Measurements from ENCODE around the gene GPR35. TPM values are rescaled to one million over a fixed set of nuclear protein-coding genes. Genes with fewer than 3 reads are reported as not detected.

Gene GPR35
- total and polyA plus RNA-seq, 2 of the 13 experiments (the other 11 are each of a cell fraction or from before 2014, with no cell fraction given), result 27.1 to 44.2 TPM

DNA sequence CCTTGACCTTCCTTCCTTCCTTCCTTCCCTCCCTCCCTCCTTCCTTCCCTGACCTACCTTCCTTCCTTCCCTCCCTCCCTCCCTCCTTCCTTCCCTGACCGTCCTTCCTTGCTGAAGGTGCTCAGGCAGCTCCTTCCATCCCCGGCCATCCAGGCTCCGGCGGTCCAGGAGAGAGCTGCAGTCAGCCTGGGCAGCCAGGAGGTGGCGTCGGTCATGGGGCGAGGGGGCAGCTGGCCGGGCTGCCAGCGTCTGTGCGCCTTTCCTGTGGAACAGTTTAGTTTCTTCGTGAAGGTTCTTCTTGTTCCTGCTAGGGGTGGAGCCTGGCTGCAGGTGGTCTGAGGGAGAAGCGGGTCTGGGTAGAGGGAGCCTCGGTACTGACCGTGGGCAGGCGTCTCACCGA, 15.7 kb downstream of the GPR35 start:
- FAIRE-seq, result peak; percentile 26
- Histone ChIP-seq H3K27ac (ENCODE audit: extremely low read length, insufficient read depth, low read length) (no peak overlapping the region), H3K4me3 (replicated peaks in 1 of 3; ENCODE audit: insufficient read depth in 1 of 3, low read depth in 2 of 3, low read length in 3 of 3) (no peak overlapping the region), H3K36me3 (replicated peaks in 1 of 2; ENCODE audit: control insufficient read depth in 1 of 2, insufficient read depth in 2 of 2, low read length in 2 of 2) (no peaks in the 10 kb centered on the region), H2AFZ (ENCODE audit: low read length) (no peak overlapping the region), H4K20me1 (ENCODE audit: insufficient read depth, low read length) (no peaks in the 10 kb centered on the region; the same call in 1 of the 2 replicates), H3K4me2 (ENCODE audit: low read depth, low read length) (no peak overlapping the region), H3K9ac (ENCODE audit: insufficient read depth, low read depth, low read length) (no peak overlapping the region), H3K79me2 (ENCODE audit: insufficient read depth, low read length) (no peaks in the 10 kb centered on the region), H3K27me3 (ENCODE audit: control insufficient read depth in 1 of 2, insufficient read depth in 2 of 2, low read length in 2 of 2) (peaks cover 42 to 73% of the 10 kb centered on the region in 2 experiments), H3K9me3 (ENCODE audit: low read length) (no peaks in the 10 kb centered on the region), H3K4me1 (ENCODE audit: insufficient read depth, low read length) (no peaks in the 10 kb centered on the region)
- POLR2A ChIA-PET, result interaction anchor here (0.6 kb wide), 1 partner anchor 54 kb away, joined by 3 read pairs; the partner anchor contains the start of gene CAPN10
- 12% methylated on average over 16 of the region's 16 CpGs for WGBS (ENCODE audit: low lambda C conversion rate)
- DNase-seq (ENCODE audit: low spot score), result peak; percentile 42
- no TSS peak for BruUV-seq (replicated peaks)
- intact Hi-C loops (cut with micrococcal nuclease; ENCODE audit: unreplicated experiment) (loop anchor here (10.0 kb wide), 1 partner anchor 126 kb away; no protein-coding TSS in a partner anchor), in situ Hi-C loops (cut with HindIII; ENCODE audit: extremely low pct_ligation_motif_present, low pct_unique_long_range_greater_than_20kb) (no loop called here)
- peak; percentile 77 for ATAC-seq
- CTCF ChIA-PET (ENCODE audit: low intra/inter-chr PET ratio, low total read pairs), result no interaction called here
- TF ChIP-seq RCOR2 (CRISPR knock-in tag; IDR thresholded peaks at IDR 0.05) (no peak), ELF4 (CRISPR knock-in tag; IDR thresholded peaks at IDR 0.05; ENCODE audit: borderline replicate concordance) (no peak), SMC3 (IDR thresholded peaks at IDR 0.05; ENCODE audit: low read length) (peak; percentile 49; the same call in 1 of the 2 replicates), NONO (IDR thresholded peaks at IDR 0.05) (no peak), NONO (CRISPR knock-in tag; conservative IDR thresholded peaks at IDR 0.05) (no peak), XRCC5 (optimal IDR thresholded peaks at IDR 0.05; ENCODE audit: low read length) (peak; percentile 84), SALL1 (CRISPR knock-in tag; IDR thresholded peaks at IDR 0.05) (peak; percentile 17; the same call in 1 of the 2 replicates), PCBP2 (optimal IDR thresholded peaks at IDR 0.05; ENCODE audit: low read depth, low read length, poor library complexity, severe bottlenecking) (peak; percentile 37), ZNF292 (CRISPR knock-in tag; IDR thresholded peaks at IDR 0.05; ENCODE audit: borderline replicate concordance, low read depth) (no peak), NR2F2 (IDR thresholded peaks at IDR 0.05; ENCODE audit: borderline replicate concordance, low read depth) (no peak), STAG1 (CRISPR knock-in tag; IDR thresholded peaks at IDR 0.05) (peak; percentile 58), ZNF367 (CRISPR knock-in tag; IDR thresholded peaks at IDR 0.05; ENCODE audit: borderline replicate concordance) (no peak), MAZ (IDR thresholded peaks at IDR 0.05; ENCODE audit: borderline replicate concordance, low read depth, low read length) (peak; percentile 65; the same call in 1 of the 2 replicates), MAZ (CRISPR knock-in tag; IDR thresholded peaks at IDR 0.05; ENCODE audit: low read depth) (no peak), PATZ1 (CRISPR knock-in tag; IDR thresholded peaks at IDR 0.05) (peak; percentile 56), ZNF574 (CRISPR knock-in tag; IDR thresholded peaks at IDR 0.05) (0 out of 2 replicates have a peak, but pooled peaks have one; percentile 21), ZNF557 (CRISPR knock-in tag; IDR thresholded peaks at IDR 0.05) (no peak), DNMT1 (CRISPR knock-in tag; IDR thresholded peaks at IDR 0.05) (no peak), ZKSCAN5 (CRISPR knock-in tag; IDR thresholded peaks at IDR 0.05) (no peak), ZNF331 (CRISPR knock-in tag; IDR thresholded peaks at IDR 0.05) (0 out of 2 replicates have a peak, but pooled peaks have one; percentile 26), ZFP62 (CRISPR knock-in tag; IDR thresholded peaks at IDR 0.05) (no peak), ZNF768 (CRISPR knock-in tag; IDR thresholded peaks at IDR 0.05) (no peak; the same call in 1 of the 2 replicates), HNRNPL (IDR thresholded peaks at IDR 0.05; ENCODE audit: low read depth, low read length) (peak; percentile 84; the same call in 1 of the 2 replicates)
